PC-9 (cell line): ENCODE measurements around the gene PASK. TPM values are rescaled to one million over a fixed set of nuclear protein-coding genes. Genes with fewer than 3 reads are reported as not detected.

ENCODE experiments used
- BruUV-seq: library from RNA; stranded (reverse); fragments of 400-500 nt; replicated peaks from 2 replicates; lab custom pipeline; 2021; lab: Mats Ljungman, UMichigan
- CTCF ChIA-PET: fragments of 300-600 bp; sonication (Branson Sonifier 250); formaldehyde crosslinking; loops from one replicate; lab custom pipeline; 2022; ENCODE audit warnings: antibody characterized with exemption; lab: Charles Lee
- POLR2A ChIA-PET: fragments of 300-600 bp; sonication (Branson Sonifier 250); formaldehyde crosslinking; loops from one replicate; lab custom pipeline; 2022; ENCODE audit warnings: antibody characterized with exemption; ENCODE audit not compliant: unreplicated experiment; lab: Charles Lee
- DNase-seq, 2 experiments: peaks; one replicate each; pipeline versions ENCODE4 v3.0.0 to v3.0.0-alpha.2; 2015 to 2022; ENCODE audit warnings: mixed read lengths in 1 of 2
- H2AFZ ChIP-seq: fragments of 200-600 bp; sonication (generic); 2 replicates; pipeline ENCODE4 v1.8.1; 2017; ENCODE audit warnings: antibody characterized with exemption
- H3F3A ChIP-seq: fragments of 200-600 bp; sonication (generic); 2 replicates; pipeline ENCODE4 v1.8.1; 2017; ENCODE audit warnings: antibody characterized with exemption, mild to moderate bottlenecking, low read depth; ENCODE audit not compliant: insufficient read depth
- H3K27ac ChIP-seq: fragments of 200-600 bp; sonication (generic); 2 replicates; pipeline ENCODE4 v1.6.1; 2016; ENCODE audit warnings: mixed run types
- H3K27me3 ChIP-seq: fragments of 200-600 bp; sonication (generic); 2 replicates; pipeline ENCODE4 v1.6.1; 2016; ENCODE audit warnings: low read depth, mixed run types; ENCODE audit not compliant: insufficient read depth
- H3K36me3 ChIP-seq: fragments of 200-600 bp; sonication (generic); 2 replicates; pipeline ENCODE4 v1.6.1; 2016; ENCODE audit warnings: low read depth, mixed run types
- H3K4me1 ChIP-seq: fragments of 200-600 bp; sonication (generic); replicated peaks from 2 replicates; pipeline ENCODE4 v1.6.1; 2016; ENCODE audit warnings: mixed run types; ENCODE audit not compliant: insufficient read depth
- H3K4me2 ChIP-seq: fragments of 200-600 bp; sonication (generic); 2 replicates; pipeline ENCODE4 v1.6.1; 2017; ENCODE audit warnings: mixed run types
- H3K4me3 ChIP-seq: fragments of 200-600 bp; sonication (generic); 2 replicates; pipeline ENCODE4 v1.6.1; 2016; ENCODE audit warnings: mixed run types
- H3K79me2 ChIP-seq: fragments of 200-600 bp; sonication (generic); 2 replicates; pipeline ENCODE4 v1.6.1; 2017; ENCODE audit warnings: low read depth, mixed run types
- H3K9me2 ChIP-seq: fragments of 200-600 bp; sonication (generic); 2 replicates; pipeline ENCODE4 v1.8.1; 2017; ENCODE audit warnings: mild to moderate bottlenecking; ENCODE audit not compliant: insufficient read depth
- H3K9me3 ChIP-seq: fragments of 200-600 bp; sonication (generic); 2 replicates; pipeline ENCODE4 v1.8.1; 2016; ENCODE audit warnings: low read depth; ENCODE audit not compliant: insufficient read depth
- H4K20me1 ChIP-seq: fragments of 200-600 bp; sonication (generic); 2 replicates; pipeline ENCODE4 v1.8.1; 2017; ENCODE audit not compliant: insufficient read depth
- CTCF ChIP-seq: fragments of 200-600 bp; sonication (generic); conservative IDR thresholded peaks from 2 replicates; pipeline ENCODE4 v1.6.1; 2017; ENCODE audit warnings: mixed run types, antibody characterized with exemption, mild to moderate bottlenecking, moderate library complexity
- EZH2 ChIP-seq: fragments of 200-600 bp; sonication (generic); IDR thresholded peaks from 2 replicates; pipeline ENCODE4 v1.8.0; 2017; ENCODE audit warnings: antibody characterized with exemption, low read depth
- intact Hi-C: fragments of 100-400 bp; cut with micrococcal nuclease; formaldehyde crosslinking; loops from one replicate; pipeline ENCODE4 v1.10.0; 2022; ENCODE audit not compliant: unreplicated experiment
- total RNA-seq: library from RNA; stranded (reverse); gene quantifications from 2 replicates; pipeline ENCODE4 v1.2.3, GENCODE V29; 2021

Gene PASK
- total RNA-seq, 1 experiment from 2014 or later = 77.5 TPM

- peak; percentile 46 to 84 for DNase-seq
- Histone ChIP-seq H3K9me2 (no peaks in the 10 kb centered on the region), H3K79me2 (no peaks in the 10 kb centered on the region), H3K4me3 (peak overlapping the region; percentile 32; the same call in 1 of the 2 replicates), H3K4me2 (peak overlapping the region; percentile 74), H2AFZ (peak overlapping the region; percentile 53; the same call in 1 of the 2 replicates), H3K27ac (no peak overlapping the region), H4K20me1 (no peaks in the 10 kb centered on the region), H3K9me3 (no peaks in the 10 kb centered on the region), H3K27me3 (peaks cover 25% of the 10 kb centered on the region), H3F3A (peaks cover 11% of the 10 kb centered on the region; the same call in 1 of the 2 replicates), H3K36me3 (no peaks in the 10 kb centered on the region), H3K4me1 (peaks cover 7% of the 10 kb centered on the region)
- ChIA-PET POLR2A (interaction anchor here (0.7 kb wide), 1 partner anchor 14 kb away, joined by 17 read pairs; no protein-coding TSS in a partner anchor), CTCF (interaction anchor here (0.7 to 1.2 kb wide), 3 partner anchors 14 to 80 kb away, joined by 6 to 9 read pairs (median 7); no protein-coding TSS in a partner anchor)
- TF ChIP-seq EZH2 (no peak), CTCF (no peak)
- BruUV-seq = no TSS peak
- intact Hi-C loops = loop anchor here (5.0 kb wide), 1 partner anchor 67 kb away; the partner anchor contains the start of gene SNED1
Observed at GRCh38 chr2:241064008-241064801, 85.1 kb downstream of the PASK start.

- intact Hi-C loops = loop anchor here (1.0 to 5.0 kb wide), 2 partner anchors 66 to 212 kb away; partner anchors contain the start of gene SNED1
- ChIA-PET POLR2A (interaction anchor here (0.7 kb wide), 1 partner anchor 15 kb away, joined by 17 read pairs; no protein-coding TSS in a partner anchor), CTCF (interaction anchor here (0.7 to 1.2 kb wide), 3 partner anchors 15 to 80 kb away, joined by 6 to 9 read pairs (median 7); no protein-coding TSS in a partner anchor)
- H3K9me2 ChIP-seq = no peaks in the 10 kb centered on the region
- peak overlapping the region; percentile 74 for H3K4me2 ChIP-seq
- H3K27ac ChIP-seq = no peak overlapping the region
- BruUV-seq = no TSS peak
- peaks cover 7% of the 10 kb centered on the region for H3K4me1 ChIP-seq
- peaks cover 11% of the 10 kb centered on the region; the same call in 1 of the 2 replicates for H3F3A ChIP-seq
- H3K36me3 ChIP-seq = no peaks in the 10 kb centered on the region
- H3K27me3 ChIP-seq = peaks cover 20% of the 10 kb centered on the region
- peak overlapping the region; percentile 32; the same call in 1 of the 2 replicates for H3K4me3 ChIP-seq
- H4K20me1 ChIP-seq = no peaks in the 10 kb centered on the region
- peak overlapping the region; percentile 53; the same call in 1 of the 2 replicates for H2AFZ ChIP-seq
- TF ChIP-seq EZH2 (no peak), CTCF (no peak)
- no peaks in the 10 kb centered on the region for H3K79me2 ChIP-seq
- no peak for DNase-seq
- no peaks in the 10 kb centered on the region for H3K9me3 ChIP-seq
Observed at GRCh38 chr2:241063587-241063986, 85.7 kb downstream of the PASK start.

GRCh38 chr2:241063093-241063551 lies 86.2 kb downstream of the PASK start:
- no peaks in the 10 kb centered on the region for H3K79me2 ChIP-seq
- H3K4me1 ChIP-seq = peaks cover 7% of the 10 kb centered on the region
- intact Hi-C loops = loop anchor here (1.0 to 5.0 kb wide), 2 partner anchors 66 to 212 kb away; partner anchors contain the start of gene SNED1
- TF ChIP-seq CTCF (no peak), EZH2 (no peak)
- no peaks in the 10 kb centered on the region for H3K9me3 ChIP-seq
- CTCF ChIA-PET = interaction anchor here (0.6 to 1.2 kb wide), 2 partner anchors 77 to 79 kb away, joined by 3 to 6 read pairs; no protein-coding TSS in a partner anchor
- peaks cover 11% of the 10 kb centered on the region; the same call in 1 of the 2 replicates for H3F3A ChIP-seq
- DNase-seq = no peak
- H4K20me1 ChIP-seq = no peaks in the 10 kb centered on the region
- H3K27me3 ChIP-seq = peaks cover 16% of the 10 kb centered on the region
- H3K36me3 ChIP-seq = no peaks in the 10 kb centered on the region
- H3K4me2 ChIP-seq = peak overlapping the region; percentile 74; the same call in 1 of the 2 replicates
- no TSS peak for BruUV-seq
- no peak overlapping the region for H3K4me3 ChIP-seq
- no peaks in the 10 kb centered on the region for H3K9me2 ChIP-seq
- no peak overlapping the region for H2AFZ ChIP-seq
- no peak overlapping the region for H3K27ac ChIP-seq
- POLR2A ChIA-PET = no interaction called here
